ENCODE measurements around the gene IARS2.
A peak's percentile ranks its signal among the peaks of the same experiment; 100 is the strongest.

DNA sequence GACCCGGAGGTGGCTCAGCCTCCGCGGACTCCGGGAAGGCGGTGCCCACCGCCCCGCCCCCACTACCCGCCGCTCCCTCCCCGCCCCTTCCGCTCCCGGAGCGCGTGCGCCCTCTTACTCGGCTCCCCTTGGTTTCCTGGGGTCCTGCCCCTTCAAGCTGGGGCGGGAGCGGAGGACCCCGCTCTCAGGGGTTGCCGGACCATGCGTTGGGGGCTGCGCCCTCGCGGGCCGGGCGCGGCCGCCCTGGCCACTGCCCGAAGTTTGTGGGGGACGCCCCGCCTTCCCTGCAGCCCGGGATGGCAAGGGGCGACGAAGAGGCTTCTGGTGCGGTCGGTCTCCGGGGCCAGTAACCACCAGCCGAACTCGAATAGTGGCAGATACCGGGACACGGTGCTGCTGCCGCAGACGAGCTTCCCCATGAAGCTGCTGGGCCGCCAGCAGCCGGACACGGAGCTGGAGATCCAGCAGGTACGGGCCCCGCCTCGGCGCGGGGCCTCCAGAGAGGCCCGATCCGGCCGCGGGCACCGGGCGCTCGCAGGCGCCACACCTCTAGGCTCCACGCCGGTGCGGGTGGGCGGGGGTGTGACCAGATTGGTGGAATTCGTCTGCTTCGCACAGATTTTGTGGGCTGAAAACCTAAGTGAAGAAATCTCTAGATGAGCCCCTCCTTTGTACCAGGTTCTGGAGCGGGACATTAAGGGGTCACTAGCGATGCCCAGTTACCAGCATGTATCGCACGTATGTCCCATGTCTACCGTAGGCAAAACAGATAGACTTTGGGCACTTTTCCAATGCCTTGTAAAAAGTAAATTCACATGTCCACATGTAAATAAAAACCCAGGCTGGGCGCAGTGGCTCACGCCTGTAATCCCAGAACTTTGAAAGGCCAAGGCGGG lies at the start of gene IARS2:
- TF ChIP-seq, protein P1, sequence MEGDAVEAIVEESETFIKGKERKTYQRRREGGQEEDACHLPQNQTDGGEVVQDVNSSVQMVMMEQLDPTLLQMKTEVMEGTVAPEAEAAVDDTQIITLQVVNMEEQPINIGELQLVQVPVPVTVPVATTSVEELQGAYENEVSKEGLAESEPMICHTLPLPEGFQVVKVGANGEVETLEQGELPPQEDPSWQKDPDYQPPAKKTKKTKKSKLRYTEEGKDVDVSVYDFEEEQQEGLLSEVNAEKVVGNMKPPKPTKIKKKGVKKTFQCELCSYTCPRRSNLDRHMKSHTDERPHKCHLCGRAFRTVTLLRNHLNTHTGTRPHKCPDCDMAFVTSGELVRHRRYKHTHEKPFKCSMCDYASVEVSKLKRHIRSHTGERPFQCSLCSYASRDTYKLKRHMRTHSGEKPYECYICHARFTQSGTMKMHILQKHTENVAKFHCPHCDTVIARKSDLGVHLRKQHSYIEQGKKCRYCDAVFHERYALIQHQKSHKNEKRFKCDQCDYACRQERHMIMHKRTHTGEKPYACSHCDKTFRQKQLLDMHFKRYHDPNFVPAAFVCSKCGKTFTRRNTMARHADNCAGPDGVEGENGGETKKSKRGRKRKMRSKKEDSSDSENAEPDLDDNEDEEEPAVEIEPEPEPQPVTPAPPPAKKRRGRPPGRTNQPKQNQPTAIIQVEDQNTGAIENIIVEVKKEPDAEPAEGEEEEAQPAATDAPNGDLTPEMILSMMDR (conservative IDR thresholded peaks at IDR 0.05), result no peak
- TF ChIP-seq ZFX (IDR thresholded peaks at IDR 0.05), result peak; percentile 95

Measured in C4-2B (cell line).